Measurements from ENCODE around the gene SPO11. TPM values are rescaled to one million over a fixed set of nuclear protein-coding genes. Genes with fewer than 3 reads are reported as not detected.

SPO11 gene
- total and polyA plus RNA-seq, 10 of the 15 experiments (the other 5 are each of a cell fraction or from before 2014, with no cell fraction given) = not detected

GRCh38 chr20:57309544-57310115 lies 20.0 kb upstream of the SPO11 start:
- Histone ChIP-seq H3K4me2 (ENCODE audit: control insufficient read depth, insufficient read depth) (no peak overlapping the region), H3K27me3 (replicated peaks in 1 of 2; ENCODE audit: control insufficient read depth in 2 of 2, insufficient read depth in 2 of 2, low read length in 1 of 2) (peaks cover 2 to 5% of the 10 kb centered on the region in 2 experiments), H2AFZ (ENCODE audit: control insufficient read depth, low read depth, low read length) (no peak overlapping the region), H3K79me2 (ENCODE audit: control insufficient read depth, insufficient read depth, low read length) (no peaks in the 10 kb centered on the region), H3K36me3 (ENCODE audit: control insufficient read depth in 2 of 2, insufficient read depth in 2 of 2, low read length in 1 of 2) (no peaks in the 10 kb centered on the region), H3K4me3 (no peak overlapping the region), H3K9me3 (replicated peaks; ENCODE audit: control insufficient read depth, insufficient read depth, low read length) (no peaks in the 10 kb centered on the region), H3K9ac (ENCODE audit: control insufficient read depth, insufficient read depth, low read length) (no peak overlapping the region), H3K27ac (ENCODE audit: control insufficient read depth, insufficient read depth) (no peak overlapping the region), H3K4me1 (ENCODE audit: control insufficient read depth, insufficient read depth, low read length) (no peaks in the 10 kb centered on the region), H4K20me1 (ENCODE audit: control insufficient read depth, insufficient read depth) (no peaks in the 10 kb centered on the region)
- SMC1A ChIA-PET (ENCODE audit: uncharacterized antibody, unreplicated experiment) = interaction anchor here (1.1 kb wide), 1 partner anchor 23 kb away, joined by 3 read pairs; no protein-coding TSS in a partner anchor
- intact Hi-C loops (cut with micrococcal nuclease; ENCODE audit: unreplicated experiment) (no loop called here), in situ Hi-C loops (cut with MboI) (no loop called here)
- DNase-seq (ENCODE audit: low read depth, low spot score) (no peak), FAIRE-seq (no peak), ATAC-seq (no peak)
- POLR2A ChIA-PET = no interaction called here
- CTCF ChIA-PET = interaction anchor here (1.5 kb wide), 1 partner anchor 15 kb away, joined by 5 read pairs; no protein-coding TSS in a partner anchor
- no TSS peak for BruUV-seq (replicated peaks)
- 38% methylated on average over 9 of the region's 9 CpGs for WGBS (ENCODE audit: insufficient coverage, insufficient replicate concordance, low lambda C conversion rate, missing lambda C conversion rate)
- RAD21 ChIA-PET (ENCODE audit: unreplicated experiment) = no interaction called here
- TF ChIP-seq SMC3 (IDR thresholded peaks at IDR 0.05; ENCODE audit: borderline replicate concordance, low read length) = no peak
- no peak for TF ChIP-seq MEF2B (IDR thresholded peaks at IDR 0.05; ENCODE audit: partially characterized antibody, poor library complexity, severe bottlenecking)
- no peak for TF ChIP-seq ZNF274 (IDR thresholded peaks at IDR 0.05; ENCODE audit: insufficient read depth, insufficient read length)
- no peak for TF ChIP-seq GABPA (IDR thresholded peaks at IDR 0.05; ENCODE audit: low read depth)
- TF ChIP-seq ZBTB40 (IDR thresholded peaks at IDR 0.05; ENCODE audit: borderline replicate concordance) = no peak
- no peak for TF ChIP-seq CUX1 (IDR thresholded peaks at IDR 0.05; ENCODE audit: insufficient replicate concordance, low read depth, low read length)
- no peak for TF ChIP-seq ASH2L (IDR thresholded peaks at IDR 0.05; ENCODE audit: borderline replicate concordance, low read depth)
- TF ChIP-seq ATF2 (IDR thresholded peaks at IDR 0.05; ENCODE audit: low read length) = no peak
- no peak for TF ChIP-seq HSF1 (IDR thresholded peaks at IDR 0.05; ENCODE audit: low read depth, low read length)
- TF ChIP-seq IKZF1 (conservative IDR thresholded peaks at IDR 0.05) = no peak
- no peak for TF ChIP-seq PML (IDR thresholded peaks at IDR 0.05; ENCODE audit: low read length)

Measured in GM12878 (cell line).